Measurements from ENCODE around the gene SULT1A1.
"Not testable (repeated sequence)": the region's sequence is repeated elsewhere in the genome, so short reads cannot be mapped to it uniquely, and the experiment has no call there.

The SULT1A1 gene

DNA sequence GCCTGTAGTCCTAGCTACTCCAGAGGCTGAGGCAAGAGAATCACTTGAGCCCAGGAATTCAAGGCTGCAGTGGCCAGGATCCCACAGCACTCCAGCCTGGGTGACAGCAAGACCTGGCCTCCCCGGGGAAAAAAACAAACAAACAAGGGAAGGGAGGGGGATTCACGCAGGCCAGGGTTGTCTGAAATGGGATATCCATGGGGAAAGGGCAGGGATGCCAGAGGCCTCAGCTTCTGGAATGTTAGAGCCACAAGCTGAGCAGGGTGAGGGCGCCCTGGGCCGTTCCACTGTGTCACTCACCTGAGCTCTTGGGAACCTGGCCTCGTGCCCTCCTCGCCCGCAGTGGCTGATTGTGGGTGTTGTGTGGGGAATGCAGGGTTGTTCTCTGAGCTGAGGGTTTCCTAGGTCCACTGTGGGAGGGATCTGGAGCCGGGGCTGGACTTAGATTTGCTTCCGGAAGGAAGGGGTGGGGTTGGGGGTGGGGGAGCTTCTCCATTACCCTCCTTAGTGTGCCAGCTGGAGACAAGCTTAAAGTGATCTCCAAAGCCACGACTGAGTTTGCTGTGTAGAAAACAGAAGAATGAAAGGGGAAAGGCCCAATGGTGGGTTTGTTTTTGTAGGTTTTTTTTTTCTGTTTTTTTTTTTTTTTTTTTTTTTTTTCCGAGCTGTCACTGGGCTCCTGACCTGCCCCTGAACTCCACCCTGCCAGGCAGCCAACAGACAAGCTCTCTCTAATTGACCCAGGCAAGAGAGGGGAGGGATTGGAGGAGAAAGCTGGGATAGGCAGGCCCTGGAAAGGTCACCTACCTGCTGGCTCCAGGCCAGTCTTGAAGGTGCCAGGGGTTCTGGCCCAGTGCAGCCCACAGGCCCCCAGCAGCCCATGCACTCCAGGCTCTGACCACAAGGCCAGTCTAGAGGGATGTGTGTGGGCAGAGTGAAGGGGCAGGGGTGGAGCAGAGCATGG, at the start of gene SULT1A1:
TSS of gene SULT1A1 (minus strand) at position 414 of the 964 bp plus-strand sequence. CDS start 1,189 bp downstream, outside the sequence.
- no peak for DNase-seq (ENCODE audit: low read depth in 2 of 2)

DNA sequence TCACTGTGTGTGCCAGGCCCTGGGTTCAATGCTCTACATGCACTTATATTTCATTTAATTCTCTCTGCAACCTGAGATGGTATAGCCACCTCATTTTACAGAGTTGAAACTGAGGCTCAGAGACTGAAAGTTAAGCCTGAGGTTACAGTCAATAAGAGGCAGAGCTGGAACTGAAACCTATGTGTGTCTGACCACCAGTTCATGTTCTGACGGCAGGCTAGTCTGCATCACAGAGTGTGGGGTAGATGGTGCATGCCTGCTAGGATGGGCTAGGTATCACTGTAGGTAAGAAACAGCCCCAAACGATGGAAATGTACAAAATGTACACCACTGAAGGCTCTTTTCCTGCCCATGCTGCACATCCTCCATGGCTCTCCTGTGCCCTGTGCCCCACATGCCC, 30.1 kb upstream of the SULT1A1 start:
- not testable (repeated sequence) for DNase-seq (ENCODE audit: low read depth in 2 of 2)

DNA sequence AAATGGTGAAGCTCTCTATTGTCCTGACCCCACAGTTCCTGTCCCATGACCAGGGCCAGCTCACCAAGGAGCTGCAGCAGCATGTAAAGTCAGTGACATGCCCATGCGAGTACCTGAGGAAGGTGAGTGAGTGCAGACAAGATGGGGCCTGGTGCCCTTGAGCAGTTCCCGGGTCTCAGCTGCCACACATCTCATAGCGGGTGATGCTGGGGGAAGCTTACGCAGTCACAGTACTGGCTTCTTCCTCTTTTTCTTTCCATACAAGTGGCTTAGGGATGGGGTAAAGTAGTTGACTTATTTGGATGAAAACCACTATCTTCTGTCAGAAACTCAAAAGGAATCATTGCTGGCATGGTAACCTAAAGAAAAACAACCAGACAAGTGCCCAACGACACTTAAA, 28.5 kb upstream of the SULT1A1 start:
- not testable (repeated sequence) for DNase-seq (ENCODE audit: low read depth in 2 of 2)

DNA sequence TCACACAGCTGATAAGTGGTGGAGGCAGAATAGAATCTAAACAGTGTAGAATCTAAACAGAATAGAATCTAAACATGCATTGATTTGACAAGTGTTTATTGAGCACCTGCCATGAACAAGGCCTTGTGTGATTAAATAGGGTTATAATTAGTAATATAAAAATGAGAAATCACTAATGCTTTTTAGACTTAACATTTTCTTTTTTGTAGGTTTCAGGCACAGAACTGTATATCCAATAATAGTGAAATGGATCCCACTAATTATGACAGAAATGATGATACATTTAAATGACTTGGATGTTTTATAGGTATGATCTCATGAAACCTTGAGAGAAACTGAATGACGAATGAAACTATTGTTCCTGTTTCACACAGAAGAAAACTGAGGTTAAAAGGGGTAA, 27.9 kb upstream of the SULT1A1 start, which contains the start of gene NPIPB8:
TSS of gene NPIPB8 (plus strand) at position 301 of the 400 bp plus-strand sequence. CDS start 296 bp downstream, outside the sequence.
- DNase-seq (ENCODE audit: low read depth in 2 of 2) = not testable (repeated sequence)

DNA sequence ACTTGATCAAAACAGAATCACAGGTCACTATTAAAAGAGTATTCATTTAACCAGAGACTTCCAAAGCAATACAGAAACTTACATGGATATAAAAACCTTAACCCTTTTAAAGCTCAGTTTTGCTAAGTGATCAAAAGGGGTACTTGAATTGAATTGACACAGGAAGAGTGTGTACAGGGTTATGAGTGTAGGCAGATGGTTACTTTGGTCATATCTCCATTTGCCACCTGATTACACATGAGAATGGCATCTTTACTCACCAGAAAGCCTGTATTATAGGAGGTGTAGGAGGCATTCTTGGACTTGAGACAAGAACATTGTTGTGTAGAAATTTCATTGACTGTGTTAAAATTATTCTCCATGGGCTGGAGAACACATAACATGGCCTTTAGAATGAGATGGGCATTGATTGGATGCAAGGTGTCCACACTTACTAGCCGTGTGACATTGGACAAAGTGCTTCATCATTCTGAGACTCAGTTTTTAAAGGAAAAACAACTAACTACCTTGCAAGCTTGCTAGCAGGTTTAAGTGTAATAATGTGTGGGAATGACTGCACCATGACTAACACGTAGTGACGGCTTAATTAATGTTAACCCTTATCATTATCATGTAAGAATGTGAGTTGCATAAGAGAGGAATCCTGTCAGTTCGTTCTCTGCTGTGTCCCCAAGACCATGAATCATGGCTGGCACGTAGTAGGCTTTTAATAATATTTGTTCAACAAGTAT, 26.4 kb upstream of the SULT1A1 start:
- DNase-seq (ENCODE audit: low read depth in 2 of 2) = not testable (repeated sequence)

DNA sequence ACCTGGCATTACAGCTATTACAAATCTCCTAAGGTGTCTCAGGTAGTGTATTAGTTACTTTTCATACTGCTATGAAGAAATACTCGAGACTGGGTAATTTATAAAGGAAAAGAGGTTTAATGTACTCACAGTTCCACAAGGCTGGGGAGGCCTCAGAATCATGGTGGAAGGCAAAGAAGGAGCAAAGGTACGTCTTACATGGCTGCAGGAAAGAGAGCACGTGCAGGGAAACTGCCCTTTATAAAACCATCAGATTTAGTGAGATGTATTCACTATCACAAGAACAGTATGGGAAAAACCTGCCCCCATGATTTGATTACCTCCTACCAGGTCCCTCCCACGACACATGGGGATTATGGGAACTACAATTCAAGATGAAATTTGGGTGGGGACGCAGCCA, 21.1 kb upstream of the SULT1A1 start:
- not testable (repeated sequence) for DNase-seq (ENCODE audit: low read depth in 2 of 2)

DNA sequence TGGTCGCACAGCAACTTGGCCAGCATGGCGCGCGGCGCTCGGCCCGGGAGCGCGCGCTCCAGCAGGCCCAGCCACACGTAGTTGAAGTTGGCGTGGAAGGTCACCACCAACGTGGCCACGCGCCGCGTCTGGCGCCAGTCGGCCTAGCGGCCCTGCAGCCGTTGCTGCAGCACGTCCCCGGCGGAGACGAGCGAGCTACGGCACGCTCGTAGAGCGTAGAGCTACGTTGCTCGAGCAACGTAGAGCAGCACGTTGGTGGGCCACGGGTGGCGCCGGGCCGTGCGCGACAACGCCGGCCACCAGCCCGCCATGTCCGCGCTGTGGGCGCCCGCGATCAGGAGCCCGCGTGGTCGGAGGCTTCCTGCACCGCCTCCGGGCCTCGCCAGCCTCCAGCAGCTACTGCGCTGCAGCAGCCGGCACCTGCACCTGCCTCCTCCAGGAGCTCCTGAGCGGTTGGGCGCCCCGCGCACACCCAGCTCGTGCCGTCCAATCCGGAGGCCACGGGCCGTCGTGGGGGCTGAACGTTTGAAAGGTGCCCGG, 13.4 kb upstream of the SULT1A1 start:
- DNase-seq (ENCODE audit: low read depth in 2 of 2) = peak; percentile 28 to 37

DNA sequence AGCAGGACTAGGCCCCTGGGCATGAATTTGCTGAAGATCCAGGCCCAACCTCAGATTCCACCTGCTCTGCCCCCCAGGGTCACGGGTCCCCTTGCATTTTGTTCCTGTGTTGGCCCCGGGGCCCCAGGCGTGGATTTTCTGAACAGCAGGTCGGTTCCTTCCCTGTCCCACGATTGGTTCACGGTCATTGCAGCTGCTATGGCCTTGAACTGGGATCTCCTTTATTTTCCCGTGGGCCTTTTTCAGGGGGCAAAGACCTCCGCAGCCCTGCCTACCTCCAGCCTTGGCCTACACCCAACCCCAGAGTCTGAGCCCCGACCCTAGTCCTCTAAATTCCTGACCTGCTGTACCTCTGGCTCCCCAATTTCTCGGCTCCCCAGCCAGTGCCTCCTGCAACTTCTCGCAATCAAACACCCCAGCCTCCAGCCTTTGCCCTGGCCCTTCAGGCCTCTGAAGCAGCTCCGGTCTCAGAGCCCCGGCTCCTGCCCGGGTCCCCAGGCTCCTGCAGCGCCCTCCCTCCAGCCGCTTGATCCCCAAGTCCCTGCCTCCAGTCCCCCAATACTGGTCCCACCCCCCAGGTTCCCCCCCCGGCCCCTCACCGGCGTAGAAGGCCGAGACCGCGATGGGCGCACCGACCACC, 12.8 kb upstream of the SULT1A1 start:
- not testable (repeated sequence) for DNase-seq (ENCODE audit: low read depth in 2 of 2)

DNA sequence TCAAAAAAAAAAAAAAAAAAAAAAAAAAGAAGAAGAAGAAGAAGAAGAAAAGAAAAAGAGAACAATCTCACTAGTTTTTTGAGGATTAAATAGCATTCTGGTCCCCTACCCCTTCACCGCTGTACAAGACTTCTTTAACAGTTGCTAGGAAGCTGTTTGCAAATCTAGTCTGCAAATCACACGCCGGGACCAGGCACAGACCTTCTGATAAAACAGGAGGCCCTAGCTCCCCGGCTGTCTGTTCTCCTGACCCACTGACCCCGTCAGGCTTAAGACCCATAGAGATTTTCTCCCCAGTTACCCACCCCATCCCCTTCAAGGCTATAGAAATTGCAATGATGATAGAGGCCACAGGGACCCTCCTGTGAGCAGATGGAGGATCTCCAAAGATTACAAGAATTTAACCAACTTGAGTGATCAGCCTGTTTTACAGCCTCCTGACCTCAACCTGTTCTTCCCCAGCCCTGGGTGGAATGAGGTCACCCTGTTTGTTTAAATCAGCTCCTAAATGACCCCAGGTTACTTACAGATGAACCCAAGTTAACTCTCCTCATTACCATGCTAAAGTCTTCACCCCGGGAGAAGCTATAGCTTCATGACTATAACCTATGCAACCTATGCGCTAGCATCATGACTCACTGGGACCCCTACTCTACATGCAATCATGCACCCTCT, 11.8 kb upstream of the SULT1A1 start:
- DNase-seq (ENCODE audit: low read depth in 2 of 2) = no peak

DNA sequence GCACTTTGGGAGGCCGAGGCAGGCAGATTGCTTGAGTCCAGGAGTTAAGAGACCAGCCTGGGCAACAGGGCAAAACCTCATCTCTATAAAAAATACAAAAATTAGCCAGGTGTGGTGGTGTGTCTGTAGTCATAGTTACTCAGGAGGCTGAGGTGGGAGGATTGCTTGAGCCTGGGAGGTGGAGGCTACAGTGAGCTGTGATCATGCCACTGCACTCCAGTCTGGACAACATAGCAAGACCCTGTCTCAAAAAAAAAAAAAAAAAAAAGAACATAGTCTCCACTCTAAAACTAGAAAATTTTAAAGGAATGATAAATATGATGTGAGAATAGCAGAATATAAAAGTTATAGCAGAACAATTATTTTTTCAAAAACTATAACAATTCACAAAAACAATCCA, 10.5 kb upstream of the SULT1A1 start:
- DNase-seq (ENCODE audit: low read depth in 2 of 2) = not testable (repeated sequence)

DNA sequence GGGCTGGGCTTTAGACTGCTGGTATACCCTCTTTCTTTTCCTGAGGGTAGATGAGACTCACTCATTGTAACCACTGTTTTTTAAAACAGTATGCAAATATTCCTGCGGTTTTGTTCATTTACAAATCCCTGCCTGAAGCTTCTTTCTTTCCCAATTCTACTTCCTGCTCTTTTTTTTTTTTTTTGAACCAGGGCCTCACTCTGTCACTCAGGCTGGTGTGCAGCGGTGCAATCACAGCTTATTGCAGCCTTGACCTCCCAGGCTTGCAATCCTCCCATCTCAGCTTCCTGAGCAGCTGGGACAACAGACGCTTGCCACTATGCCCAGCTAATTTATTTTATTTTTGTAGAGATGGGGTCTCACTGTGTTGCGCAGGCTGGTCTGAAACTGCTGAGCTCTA, 8.0 kb upstream of the SULT1A1 start:
- DNase-seq (ENCODE audit: low read depth in 2 of 2) = no peak

DNA sequence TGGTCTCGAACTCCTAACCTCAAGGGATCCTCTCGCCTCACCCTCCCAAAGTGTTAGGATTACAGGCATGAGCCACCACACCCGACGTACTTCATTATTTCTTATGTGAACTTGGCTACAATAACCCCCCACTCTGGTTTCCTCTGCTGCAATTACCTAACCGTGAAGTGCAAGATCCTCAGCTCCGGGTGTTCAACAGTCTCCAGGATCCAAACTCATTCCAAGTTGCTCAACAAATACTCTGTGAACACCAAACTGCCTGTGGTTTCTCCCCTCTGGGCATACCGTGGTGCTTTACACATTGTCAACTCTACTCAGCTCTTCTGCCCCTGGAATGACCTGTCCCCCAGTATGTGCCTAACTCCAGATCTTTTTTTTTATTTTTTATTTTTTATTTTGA, 6.8 kb upstream of the SULT1A1 start:
- no peak for DNase-seq (ENCODE audit: low read depth in 2 of 2)

DNA sequence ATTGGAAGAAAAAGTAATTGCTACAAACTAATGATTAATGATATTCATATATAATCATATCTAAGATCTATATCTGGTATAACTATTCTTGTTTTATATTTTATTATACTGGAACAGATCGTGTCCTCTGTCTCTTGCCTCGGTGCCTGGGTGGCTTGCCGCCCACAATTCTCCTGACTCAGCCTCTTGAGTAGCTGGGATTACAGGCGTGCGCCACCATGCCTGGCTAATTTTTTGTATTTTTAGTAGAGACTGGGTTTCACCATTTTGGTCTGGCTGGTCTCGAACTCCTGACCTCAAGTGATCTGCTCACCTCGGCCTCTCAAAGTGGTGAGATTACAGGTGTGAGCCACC, 6.4 kb upstream of the SULT1A1 start:
- DNase-seq (ENCODE audit: low read depth in 2 of 2) = not testable (repeated sequence)

DNA sequence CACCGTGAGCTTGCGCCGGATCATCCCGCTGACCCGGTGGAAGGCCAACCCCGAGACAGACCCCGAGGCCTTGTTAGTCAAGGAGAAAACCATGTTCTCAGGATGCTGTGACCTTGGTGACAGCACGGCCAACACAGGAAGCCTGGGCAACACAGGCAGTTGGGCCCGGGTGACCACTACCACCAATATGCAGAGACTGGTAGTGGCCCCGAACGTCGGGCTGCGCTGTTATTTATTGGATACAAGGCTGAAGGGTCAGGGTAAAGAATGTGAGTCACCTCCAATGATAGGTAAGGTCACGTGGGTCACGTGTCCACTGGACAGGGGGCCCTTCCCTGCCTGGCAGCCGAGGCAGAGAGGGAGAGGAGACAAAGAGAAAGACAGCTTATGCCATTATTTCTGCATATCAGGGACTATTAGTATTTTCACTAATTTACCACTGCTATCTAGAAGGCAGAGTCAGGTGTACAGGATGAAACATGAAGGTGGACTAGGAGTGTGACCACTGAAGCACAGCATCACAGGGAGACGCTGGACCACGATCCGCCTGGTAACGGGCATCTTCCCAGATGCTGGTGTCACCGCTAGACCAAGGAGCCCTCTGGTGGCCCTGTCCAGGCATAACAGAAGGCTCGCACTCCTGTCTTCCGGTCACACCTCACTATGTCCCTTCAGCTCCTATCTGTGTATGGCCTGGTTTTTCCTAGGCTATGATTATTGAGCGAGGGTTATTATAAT, 5.8 kb upstream of the SULT1A1 start:
- DNase-seq (ENCODE audit: low read depth in 2 of 2) = not testable (repeated sequence)

DNA sequence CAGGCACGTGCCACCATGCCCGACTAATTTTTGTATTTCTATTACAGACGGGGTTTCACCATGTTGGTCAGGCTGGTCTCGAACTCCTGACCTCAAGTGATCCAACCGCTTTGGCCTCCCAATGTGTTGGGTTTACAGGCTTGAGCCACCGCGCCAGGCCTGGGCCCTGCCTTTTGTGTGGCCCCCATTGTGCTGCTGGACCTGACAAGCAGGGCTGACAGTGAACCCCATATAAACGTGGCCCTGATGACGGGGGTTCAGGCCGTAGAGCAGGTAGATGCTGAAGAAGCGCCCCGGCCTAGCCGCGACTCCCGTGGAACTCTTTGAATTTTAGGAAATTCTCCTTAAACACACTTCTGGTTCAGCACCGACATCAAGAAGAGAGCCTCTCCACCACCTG, 4.7 kb upstream of the SULT1A1 start:
- DNase-seq (ENCODE audit: low read depth in 2 of 2) = not testable (repeated sequence)

DNA sequence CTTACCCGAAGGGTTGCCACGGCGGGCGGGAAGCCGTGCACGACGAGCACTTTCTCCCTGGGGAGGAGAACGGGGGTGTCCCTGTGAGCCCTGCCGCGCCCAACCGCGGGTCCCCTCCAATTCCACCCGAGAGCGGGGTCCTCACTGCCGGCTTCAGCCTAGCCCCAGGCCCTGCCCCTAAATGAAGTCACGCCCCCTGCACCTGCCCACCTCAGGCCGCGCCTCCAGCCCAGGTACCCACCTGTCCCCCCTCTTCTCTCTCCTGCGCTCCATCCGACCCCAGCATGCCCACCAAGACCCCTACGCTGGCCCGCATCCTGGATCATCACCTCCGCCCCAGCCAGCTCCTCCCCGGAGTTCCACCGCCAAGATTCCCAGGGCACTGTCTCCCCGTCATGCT, 4.1 kb upstream of the SULT1A1 start:
- DNase-seq (ENCODE audit: low read depth in 2 of 2) = not testable (repeated sequence)

DNA sequence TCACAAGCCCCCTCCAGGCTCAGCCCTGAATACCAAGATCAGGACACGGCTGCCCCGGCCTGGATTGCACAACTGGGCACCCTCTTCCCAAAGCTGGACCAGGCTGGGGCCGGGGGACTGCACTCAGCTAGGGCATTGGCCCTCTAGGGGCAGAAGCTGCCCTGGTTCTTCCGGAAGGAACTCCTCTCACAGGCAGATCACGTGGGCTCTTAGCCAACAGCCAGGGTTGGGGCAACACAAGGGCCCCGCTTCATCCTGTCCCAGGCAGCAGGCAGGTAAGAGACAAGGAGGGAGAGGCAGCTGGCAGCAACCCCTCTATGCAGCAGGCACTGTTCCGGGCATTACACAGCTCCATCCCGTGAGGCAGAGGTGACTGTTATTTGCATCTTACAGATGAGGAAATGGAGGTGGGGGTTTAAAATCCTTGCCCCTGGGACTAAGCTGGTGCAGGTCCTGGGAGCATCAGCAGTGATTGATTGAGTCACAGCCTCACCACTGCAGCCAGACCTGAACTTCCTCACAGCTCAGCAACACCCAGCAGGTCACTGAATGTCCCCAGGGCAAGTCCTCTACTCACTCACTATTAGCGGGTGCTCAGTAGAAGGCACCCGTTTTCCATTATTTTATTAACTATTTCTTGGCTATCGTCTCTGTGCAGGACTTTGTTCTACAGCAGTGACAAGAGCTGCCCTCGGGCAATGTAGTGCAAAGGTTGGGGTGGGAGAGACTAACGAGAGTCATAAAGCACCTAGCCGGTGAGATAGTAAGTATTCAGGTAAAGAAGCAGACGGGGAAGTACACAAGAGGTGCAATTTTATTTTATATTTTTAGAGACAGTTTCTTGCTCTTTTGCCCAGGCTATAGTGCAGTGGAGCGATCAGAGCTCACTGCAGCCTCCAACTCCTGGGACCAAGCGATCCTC, 2.8 kb upstream of the SULT1A1 start:
- not testable (repeated sequence) for DNase-seq (ENCODE audit: low read depth in 2 of 2)

DNA sequence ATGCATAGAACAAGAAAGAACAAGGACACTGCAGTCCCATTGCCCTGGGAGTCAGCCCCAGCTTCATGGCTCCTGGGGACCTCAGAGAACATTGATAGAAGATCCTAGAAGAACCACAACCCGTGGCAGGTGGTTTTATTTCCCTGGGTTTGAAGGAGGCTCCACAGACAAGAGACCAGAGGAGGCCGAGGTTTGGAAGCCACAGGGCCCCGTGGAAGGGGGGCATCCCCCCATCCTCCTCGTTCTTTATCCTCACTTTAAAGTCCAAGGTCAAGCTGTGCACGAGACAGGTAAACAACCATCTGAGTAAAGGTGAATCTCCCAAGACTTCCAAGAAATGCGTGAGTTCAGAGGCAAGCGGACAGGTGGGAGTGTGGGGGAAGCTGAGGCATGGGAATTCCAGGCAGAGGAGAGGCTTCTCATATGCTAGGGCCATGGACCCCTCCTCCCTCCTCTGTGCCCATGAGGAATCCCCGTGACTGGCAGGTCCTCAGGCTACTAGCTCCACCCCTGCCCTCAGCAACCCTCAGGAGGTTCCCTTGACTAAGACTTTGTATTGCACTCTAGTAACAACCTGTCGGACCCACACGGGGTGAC, 849 bp upstream of the SULT1A1 start:
- DNase-seq (ENCODE audit: low read depth in 2 of 2) = no peak
